Stimulated activated CD8-positive, alpha-beta memory T cell treated with anti-CD3 and anti-CD28 coated beads, Interleukin-12 subunit alpha, Interleukin-12 subunit beta, amount 100 ng/mL, for 4 hours (primary cell): ENCODE data around the gene TTC21A.

Source experiments
- DNase-seq: peaks from one replicate; pipeline ENCODE4 v3.0.0-alpha.2; 2020; ENCODE audit warnings: low read depth

The TTC21A gene

DNA sequence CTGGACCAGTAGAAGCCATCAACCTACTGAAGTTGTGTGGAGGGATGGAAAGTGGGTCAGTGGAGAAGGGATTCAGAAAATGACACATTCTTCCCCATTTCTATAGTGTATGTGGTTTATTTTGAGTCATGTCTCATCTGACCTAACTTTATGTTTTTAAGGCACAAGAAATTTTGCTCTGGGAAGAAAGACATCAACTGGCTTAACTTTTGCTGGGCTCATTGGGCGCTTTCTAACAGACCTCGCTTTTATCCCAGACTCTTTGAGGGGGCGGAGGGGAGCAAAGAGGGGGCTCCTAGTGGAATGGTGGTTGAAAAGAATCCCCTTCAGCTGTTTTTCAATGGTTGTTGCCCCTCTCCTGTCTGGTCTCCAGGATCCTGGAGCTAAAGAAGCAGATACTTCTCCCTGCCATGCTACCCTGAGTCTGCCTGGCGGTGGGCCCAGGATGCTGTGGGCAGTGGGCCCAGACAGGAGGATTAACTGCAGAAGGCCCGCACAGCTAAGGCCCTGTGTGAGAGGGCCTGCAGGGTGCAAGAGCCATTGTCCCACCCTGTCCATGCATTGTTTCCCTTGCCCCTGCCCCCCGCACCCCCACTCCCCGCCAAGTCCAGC is 31.4 kb downstream of the TTC21A start:
- no peak for DNase-seq

DNA sequence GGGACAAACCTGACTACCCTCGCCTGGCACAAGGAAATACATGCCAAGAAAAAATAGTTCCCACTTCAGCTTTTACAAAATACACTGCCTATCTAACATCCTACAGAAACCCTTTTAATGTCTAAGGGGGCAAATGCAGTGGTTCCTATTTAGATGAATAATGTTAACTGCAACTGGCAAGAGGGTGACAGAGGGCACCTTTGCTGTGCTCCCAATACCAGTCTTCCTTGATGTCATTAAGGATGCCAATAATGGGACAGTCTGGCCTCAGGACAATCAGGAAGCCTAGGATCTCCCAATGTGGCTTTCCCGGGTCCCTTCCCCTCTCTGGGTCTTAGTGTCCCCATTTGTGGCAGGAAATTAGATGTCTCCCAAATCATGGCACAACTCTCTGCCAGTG is 32.0 kb downstream of the TTC21A start:
- DNase-seq = no peak

DNA sequence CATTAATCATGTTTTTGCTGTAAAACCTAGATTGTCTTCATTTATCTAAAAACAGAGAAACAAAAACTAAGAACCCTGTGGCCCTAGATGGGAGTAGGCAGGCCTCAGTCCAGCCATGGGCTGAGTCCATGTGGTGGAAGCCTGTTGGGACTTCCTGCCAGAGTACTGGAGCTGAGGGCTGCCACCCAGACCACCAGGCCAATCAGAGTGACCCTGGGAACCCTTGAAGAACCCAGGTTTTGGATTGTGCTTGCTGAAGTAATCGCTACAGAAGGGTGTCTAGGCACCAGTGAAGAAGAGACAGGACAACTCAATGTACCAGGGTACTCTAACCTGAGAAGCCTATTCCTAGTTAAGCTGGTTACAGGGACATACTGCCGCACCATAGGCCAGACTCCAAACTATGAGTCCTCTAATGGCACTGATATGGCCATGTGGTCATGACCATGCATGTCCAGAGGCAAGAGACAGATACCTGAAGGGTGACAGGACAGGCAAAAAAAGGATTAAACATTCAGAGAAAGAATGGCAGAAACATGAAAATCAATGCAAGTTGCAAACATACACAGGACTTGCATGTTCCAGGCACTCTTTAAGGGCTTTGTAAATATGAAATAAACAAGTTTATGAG is 33.0 kb downstream of the TTC21A start:
- DNase-seq = no peak

DNA sequence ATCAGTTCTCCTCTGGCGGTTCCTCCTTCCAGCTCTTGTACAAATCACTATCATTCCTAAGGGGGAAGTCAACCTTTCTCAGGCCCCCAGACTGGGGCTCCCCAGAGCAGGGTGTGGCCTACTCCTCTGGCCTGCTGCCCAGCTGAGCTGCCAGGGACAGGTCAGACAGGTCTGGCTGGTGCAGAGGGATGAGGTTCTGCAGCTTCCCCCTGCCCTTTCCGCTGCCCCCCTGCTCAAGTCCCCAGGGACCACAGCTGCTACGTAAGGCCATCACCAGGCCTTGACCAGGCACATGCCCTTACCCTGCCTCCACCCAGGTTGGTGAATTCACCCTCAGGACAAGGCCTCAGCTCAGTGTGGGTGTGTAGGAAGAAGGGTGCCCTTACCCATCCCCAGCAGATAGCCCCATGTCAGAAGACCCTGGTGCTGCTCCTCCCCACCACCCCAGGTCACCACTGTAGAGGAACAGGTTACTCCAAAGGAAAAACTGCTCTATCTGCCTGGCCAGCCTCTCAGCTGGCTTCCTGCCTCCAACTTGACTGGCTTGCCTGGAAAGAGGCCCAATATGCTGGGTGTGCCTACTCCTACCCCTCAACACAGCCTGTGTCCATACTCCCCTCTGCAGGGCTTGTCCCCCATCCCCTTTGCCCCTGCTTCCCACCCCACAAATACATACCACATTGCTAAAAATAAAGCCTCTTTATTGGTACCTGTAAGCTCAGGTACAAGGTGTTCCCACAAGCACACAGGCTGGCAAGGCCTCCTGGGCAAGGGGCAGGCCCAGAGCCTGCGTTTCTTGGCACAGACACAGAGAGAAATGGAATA is 33.9 kb downstream of the TTC21A start:
- DNase-seq = no peak

DNA sequence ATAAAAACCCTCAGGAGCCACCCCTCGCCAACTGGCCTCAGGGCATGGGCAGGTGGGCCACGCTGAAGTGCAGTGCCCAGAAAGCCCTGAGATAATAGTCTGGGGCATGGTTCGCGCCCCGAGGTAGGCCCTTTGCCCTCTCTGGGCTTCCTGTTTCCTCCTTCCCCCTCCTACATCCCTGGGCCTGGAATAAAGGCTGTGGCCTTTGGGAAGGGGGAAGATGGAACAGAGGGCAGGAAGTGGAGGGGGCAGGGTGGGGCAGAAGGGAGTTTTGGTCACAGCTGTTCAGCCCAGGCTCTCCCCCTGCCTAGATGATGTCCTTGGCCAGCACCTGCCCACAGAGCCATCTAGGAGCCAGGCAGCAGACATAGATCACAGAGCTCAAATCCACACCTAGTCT is 34.6 kb downstream of the TTC21A start:
- no peak for DNase-seq

DNA sequence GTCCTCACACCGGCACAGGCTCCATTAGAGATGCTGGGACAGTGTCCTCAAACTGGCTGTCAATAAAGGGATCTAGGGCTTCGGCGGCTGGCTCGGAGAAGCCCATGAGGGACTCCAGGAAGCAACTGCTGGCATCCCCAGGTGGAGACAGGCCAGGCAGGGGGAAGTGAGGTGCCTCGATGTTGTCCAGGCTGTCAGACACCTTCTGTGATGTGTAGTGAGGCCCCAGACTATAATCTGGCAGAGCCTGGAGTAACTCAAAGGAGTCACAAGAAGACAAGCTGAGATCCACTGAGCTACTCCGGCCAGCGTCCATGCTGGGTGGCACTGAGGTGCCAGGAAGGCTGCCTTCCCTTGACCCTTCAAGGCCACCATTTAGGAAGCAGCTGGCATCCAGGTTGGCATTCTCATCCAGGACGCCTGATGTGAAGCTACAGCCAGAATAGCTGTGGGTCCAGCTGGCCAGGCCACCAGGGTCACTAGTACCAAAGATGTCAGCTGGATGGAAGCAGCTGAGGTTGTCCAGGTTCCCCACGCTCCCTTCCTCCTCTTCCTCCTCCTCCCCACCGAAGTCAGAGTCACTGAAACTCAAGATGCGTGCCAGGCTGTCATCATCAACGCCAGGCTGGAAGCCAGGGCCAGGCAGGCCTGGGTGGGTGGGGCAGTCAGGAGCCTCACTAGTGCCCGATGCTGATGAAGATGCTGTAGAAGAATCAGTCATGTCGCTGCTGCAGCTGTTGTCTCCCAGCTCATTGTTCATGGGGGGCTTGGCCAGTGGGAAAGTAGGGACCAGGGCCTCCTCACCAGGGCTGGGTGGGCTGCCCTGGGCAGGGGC is 35.8 kb downstream of the TTC21A start:
- DNase-seq = no peak

DNA sequence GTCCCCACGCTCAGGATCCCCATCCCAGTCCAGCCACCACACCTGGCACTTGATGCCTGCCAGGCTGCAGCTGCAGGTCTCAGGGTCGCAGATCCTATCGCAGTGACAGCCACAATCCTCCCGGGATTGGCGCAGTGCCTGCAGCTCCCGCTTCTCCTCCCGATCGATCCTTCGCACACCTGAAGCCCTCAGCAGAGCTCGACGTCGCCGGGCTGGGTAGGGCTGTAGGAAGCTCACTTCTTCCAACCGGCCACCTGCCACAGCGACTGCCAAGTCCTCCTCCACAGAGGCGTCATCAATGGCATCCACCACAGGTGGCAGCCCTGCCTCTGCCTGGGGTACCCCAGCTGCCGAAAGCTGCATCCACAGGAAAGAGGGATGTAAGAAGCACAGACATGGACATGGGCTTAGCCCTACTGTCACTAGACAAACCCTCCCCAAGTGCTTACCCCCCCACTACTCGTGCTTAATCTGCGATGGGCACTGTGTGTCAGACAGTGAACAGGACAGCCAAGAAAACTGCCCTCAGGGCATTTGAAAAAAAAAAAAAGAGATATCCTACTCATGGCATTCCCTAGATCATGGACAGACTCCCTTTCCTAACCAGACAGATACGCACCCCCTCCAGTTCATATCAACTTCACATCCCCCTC is 36.7 kb downstream of the TTC21A start:
- no peak for DNase-seq

DNA sequence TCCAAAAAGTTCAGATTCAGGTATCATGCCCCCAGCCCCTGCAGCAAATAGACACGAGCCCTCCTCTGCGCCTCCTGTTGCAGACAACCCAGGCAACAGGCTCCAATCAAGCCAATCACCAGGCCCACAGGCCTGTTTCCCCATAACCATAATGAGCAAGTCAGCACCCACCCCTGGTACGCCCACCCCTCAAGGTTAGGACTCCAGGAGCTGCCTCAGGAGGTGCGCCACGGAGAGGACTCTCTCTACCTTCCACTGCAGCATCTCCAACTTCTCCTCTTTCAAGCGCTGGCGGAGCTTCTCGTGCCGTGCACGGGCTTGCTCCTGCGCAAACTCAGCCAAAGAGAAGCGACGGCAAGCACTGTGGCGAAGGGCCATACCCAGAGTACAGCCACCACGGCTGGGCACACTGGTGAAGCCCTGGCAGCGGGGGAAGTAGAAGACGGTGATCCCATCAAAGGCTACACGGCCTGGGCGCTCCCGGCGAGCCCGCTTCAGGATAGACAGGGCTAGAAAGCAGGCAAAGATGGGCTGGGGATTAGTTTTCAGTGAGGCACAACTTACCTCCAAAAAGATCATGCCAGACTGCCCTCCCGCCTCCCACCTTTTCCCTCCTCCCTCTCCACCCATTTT is 37.4 kb downstream of the TTC21A start:
- DNase-seq = no peak

DNA sequence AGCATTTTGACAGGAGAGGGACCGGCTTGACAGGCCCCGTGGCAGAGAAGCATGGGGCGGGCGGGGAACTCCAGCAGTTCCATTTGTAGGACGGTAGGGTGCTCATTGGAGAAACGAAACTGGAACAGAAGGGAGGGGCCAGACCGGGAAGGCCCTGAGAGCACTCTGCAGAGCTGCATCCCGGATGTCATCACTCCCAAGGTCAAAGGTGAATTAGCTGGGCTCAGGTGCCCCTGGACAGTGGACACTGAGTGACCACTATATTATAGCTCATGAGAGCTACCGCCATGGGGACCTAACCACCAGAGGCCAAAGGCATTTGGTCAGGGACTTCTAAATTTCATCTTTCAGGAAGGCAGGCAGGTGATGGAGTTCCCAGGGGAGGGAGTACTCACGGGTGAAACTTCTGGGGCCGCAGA is 38.6 kb downstream of the TTC21A start:
- no peak for DNase-seq

DNA sequence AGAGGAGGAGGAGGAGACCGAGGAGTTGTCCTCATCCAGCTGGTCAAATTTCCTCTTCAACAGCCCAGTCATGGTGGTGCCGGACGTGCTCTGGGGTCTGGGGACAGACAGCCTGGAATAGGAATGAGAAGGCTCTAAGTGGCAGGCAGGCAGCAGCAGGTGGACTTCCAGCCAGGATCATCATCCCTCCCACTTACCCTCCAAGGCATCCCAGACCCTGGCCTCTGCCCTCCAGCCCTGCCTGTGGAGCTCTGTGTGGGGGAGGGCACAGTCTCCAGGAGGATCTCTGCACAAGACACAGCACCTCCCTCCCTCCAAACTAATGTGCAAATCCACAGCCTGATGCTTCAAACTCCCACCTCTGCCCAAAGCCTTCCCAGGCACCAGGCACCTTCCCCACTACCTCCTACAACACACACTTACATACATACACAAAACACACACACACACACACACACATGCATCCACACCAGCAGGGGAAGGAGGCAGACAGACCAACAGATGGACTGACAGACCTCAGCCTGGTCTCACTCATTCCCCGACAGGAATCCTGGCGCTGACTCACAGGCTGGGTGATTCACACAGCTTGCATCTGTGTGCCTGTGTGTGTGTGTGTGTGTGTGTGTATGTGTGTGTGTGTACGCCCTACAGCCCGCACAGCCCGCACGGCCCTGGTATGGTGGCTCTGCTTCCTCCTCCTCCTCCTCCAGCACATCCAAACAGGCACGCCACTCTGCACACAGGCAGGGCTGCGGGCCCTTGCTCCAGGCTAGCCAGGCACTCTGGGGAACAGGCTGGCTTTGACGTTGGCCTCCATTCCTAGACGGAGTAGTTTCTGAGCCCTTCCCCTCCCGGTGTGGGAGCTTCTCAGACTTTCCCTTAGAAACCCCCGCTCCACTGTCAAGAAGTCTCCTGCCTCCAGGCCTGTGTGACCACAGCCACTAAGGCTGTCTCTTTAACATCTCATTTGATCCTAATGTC is 39.4 kb downstream of the TTC21A start:
- DNase-seq = peak; percentile 59

DNA sequence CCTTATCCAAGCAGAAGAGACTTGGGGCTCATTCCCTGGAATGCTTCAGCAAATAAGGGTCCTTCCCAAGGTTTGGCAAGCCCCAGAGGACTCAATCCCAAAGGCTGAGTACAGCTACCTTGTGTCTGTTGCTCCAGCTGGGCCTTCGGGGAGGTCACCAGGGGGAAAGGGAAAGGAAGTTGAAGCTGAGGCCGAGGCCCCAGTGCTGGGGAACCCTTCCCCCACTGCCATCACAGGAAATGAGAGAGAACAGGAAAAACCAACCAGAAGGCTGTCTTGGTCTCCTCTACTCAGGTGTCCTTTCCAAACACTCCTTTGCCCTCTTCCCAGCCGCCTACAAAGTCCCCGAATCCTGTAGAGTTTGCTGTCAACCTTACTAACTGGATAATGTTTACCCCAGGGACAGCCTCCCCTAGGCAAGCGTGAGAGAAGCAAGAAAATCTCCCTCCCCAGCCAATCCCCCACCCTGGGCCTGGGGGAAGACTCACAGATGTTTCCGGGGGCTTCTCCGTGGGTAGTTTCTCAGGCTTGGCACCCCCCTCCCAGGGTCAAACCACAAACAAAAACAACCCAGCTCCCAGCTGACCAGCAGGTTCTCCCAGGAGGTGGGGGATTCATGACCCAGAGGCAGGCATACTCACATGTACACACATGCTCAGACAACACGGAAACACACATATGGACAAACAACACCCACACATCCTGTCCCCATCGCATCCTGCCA is 40.4 kb downstream of the TTC21A start:
- no peak for DNase-seq

DNA sequence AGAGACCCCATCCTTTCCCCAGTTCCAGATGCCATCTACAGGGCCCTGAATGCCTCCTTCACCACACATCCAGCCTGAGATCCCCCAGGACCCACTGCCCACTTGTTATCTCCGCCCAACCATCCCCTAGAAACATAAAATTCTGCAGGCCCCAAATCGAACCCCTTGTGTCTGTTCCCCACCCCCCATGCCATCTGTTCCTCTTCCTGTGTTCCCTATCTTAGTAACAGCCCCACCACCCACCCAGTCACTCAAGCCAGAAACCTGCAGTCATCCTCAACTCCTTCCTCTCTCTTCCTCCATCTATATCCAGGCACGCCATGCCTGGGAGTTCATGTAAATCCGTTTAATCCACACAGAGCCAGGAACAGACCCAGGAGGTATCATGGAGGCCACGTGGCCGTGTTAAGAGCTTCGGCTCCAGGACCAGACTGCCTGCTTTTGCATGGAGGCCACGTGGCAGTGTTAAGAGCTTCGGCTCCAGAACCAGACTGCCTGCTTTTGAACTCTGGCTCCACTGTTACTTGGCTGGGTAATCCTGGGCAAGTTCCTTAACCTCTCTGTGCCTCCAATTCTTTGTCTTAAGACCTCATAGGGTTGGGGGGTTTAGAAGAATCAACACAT is 41.1 kb downstream of the TTC21A start:
- no peak for DNase-seq

DNA sequence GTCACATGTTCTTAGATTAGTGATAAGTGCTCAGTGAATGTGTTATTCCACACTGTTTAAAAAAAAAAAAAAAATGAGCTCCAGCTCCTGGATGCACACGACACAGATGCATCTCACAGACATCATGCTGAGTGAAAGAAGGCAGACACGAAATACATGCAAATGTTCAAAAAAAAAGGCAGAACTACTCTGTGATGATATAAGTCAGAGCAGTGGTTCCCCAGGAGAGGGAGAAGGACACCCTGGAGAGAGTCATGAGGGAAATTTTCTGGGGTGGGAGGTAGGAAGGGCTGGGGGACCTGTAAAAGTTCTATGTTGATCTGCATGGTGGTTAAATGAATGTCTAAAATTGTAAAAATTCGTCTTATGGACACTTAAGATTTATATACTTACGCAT is 41.6 kb downstream of the TTC21A start:
- no peak for DNase-seq

DNA sequence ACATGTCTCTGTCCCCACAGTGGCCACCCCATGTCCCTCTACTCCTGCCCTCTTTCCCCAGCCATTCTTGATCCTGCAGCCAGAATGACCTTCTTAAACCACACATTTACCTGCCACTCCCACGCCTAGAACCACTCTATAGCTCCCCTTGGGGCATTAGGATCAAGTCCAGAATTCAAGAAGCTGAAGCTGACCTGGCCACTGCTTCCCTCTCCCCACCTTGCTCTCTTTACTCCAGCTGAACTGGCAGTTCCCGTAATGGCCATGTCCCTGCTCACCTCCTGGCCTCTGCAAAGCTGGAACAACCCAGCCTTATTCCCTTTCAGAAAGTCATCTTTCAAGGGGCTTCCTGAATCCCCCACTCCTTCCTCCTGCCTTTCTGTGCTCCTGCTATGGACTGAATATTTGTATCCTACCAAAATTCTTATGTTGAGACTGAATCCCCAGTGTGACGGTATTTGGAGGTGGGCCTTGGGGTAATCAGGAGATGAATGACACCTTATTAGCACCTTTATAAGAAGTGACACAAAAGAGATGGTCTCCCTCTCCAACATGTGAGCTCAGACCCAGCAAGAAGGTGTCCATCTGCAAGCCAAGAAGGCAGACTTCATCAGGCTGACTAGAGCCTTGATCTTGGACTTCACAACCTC is 42.1 kb downstream of the TTC21A start:
- no peak for DNase-seq

DNA sequence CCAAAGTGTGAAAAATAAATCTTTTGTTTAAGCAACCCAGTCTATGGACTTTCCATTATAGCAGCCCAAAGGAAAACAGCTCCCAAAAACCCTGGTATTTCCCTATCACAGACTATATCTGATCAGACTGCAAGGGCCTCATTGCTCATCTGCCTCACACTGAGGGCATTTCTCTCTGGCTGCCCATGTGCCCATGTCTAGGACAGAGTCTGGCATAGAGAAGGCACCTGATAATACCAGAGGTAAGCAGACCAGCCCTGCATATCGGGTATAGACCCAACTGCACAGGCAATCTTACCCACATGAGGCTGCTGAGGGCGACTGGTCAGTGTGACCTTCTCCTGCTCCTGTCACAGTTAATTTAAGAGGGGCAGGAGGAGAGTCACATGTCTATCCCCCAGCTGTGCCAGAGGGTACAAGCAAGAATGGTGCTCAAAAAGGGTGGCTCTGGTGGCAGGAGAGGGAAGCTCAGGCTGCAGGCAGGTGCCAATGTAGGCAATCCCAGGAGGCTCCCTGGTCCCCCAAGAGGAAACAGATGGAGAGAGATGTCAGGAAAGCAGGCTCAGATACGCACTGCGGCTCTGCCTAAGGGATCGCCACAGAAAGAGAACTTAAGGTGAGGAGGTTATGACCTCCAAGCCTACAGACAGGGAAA is 42.8 kb downstream of the TTC21A start:
- no peak for DNase-seq

DNA sequence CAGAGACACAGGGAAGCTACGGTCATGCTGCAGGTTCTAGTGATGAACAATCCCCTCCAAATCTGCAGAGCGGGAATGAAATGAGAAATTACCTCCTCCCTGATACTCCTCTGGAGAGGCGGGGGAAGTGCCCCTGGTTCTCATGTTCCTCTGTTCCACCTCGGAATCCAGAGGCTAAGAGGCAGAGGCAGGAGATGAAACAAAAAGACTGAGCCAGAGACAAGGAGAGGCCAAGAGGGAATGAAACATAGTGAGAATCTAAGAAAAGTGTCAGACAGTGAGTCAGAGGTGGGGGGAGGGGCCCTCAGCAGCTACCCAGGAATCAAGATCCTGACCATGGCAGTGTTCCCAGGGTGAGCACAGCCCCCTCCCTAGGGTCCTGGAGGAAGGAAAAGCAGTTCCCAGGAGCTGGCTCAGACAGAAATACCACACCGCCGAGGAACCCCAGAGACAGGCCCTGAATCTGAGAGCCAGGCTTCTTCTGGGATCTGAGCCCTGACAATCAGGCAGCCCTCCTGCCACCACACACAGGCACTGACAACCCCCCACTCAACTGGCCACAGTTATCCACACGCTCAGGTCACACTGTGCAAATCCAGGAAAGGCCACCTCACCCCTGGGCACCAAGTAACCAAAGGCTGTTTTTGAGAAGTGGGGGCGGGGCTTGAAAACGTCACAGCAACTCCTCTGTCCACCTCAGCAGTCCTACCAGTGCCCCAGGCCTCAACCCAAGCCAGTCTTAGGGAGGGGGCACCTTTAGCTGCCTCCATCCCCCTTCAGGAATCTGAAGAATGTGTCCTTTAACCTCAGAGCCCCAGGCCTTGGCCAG is 43.5 kb downstream of the TTC21A start:
- DNase-seq = peak; percentile 40

DNA sequence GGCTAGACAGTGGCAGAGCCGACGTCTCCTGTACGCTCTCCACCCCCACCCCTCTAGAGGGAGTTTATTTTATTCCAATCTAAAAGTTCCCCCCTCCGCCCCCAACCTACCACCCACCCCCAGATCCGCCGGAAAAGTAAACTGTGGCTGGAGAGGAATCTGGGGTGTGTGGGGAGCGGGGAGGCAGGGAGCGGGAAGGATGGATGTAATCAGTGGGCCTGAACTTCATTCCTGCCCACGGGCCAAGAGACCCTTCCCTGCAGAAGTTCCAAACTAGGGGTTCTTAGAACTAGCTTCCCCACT is 46.4 kb downstream of the TTC21A start:
- no peak for DNase-seq
